SK-N-SH treated with all-trans-retinoic acid at 6 μM for 48 hours (cell line): Measurements from ENCODE around the gene AP4E1.

ENCODE experiments used
- ATAC-seq: fragments of 200-7000 bp; cut with Tn5 transposase; 3 replicates; pipeline ENCODE4 v1.9.1; 2020; ENCODE audit warnings: mild to moderate bottlenecking, moderate library complexity
- ARNTL ChIP-seq: fragments of 450-650 bp; formaldehyde crosslinking; IDR thresholded peaks from 2 replicates; pipeline ENCODE4 v1.5.0; 2020; ENCODE audit warnings: low read depth, mild to moderate bottlenecking, moderate library complexity, borderline replicate concordance
- BACH2 ChIP-seq: fragments of 250-450 bp; sonication (Bioruptor Pico); IDR thresholded peaks from 2 replicates; pipeline ENCODE4 v1.9.0; 2021; ENCODE audit warnings: mild to moderate bottlenecking, borderline replicate concordance
- CSDC2 ChIP-seq: fragments of 250-450 bp; sonication (Bioruptor Pico); IDR thresholded peaks from 2 replicates; pipeline ENCODE4 v1.5.0; 2020; ENCODE audit warnings: mild to moderate bottlenecking, moderate library complexity
- CSRNP3 ChIP-seq: fragments of 250-450 bp; sonication (Bioruptor Pico); IDR thresholded peaks from 2 replicates; pipeline ENCODE4 v1.5.1; 2021; ENCODE audit warnings: mild to moderate bottlenecking, moderate library complexity
- ISL1 ChIP-seq: fragments of 250-450 bp; sonication (Bioruptor Pico); IDR thresholded peaks from 2 replicates; pipeline ENCODE4 v2.1.2; 2022; ENCODE audit warnings: mild to moderate bottlenecking, moderate library complexity
- PATZ1 ChIP-seq: fragments of 250-450 bp; sonication (Bioruptor Pico); IDR thresholded peaks from 2 replicates; pipeline ENCODE4 v1.8.0; 2020; ENCODE audit warnings: mild to moderate bottlenecking, moderate library complexity, borderline replicate concordance
- RARB ChIP-seq: fragments of 250-450 bp; sonication (Bioruptor Pico); IDR thresholded peaks from 2 replicates; pipeline ENCODE4 v1.8.0; 2021; ENCODE audit warnings: mild to moderate bottlenecking, moderate library complexity
- SNAI2 ChIP-seq: fragments of 250-450 bp; sonication (Bioruptor Pico); IDR thresholded peaks from 2 replicates; pipeline ENCODE4 v1.5.0; 2020; ENCODE audit warnings: mild to moderate bottlenecking, moderate library complexity
- TCF4 ChIP-seq: fragments of 250-450 bp; sonication (Bioruptor Pico); IDR thresholded peaks from 2 replicates; pipeline ENCODE4 v1.8.0; 2021; ENCODE audit warnings: mild to moderate bottlenecking, moderate library complexity, borderline replicate concordance
- TSHZ2 ChIP-seq: fragments of 250-450 bp; sonication (Bioruptor Pico); IDR thresholded peaks from 2 replicates; pipeline ENCODE4 v1.5.0; 2020; ENCODE audit warnings: mild to moderate bottlenecking, moderate library complexity
- ZC3H10 ChIP-seq: fragments of 250-450 bp; sonication (Bioruptor Pico); IDR thresholded peaks from 2 replicates; pipeline ENCODE4 v1.5.1; 2021; ENCODE audit warnings: mild to moderate bottlenecking, moderate library complexity
- ZFP3 ChIP-seq: fragments of 250-450 bp; sonication (Bioruptor Pico); IDR thresholded peaks from 2 replicates; pipeline ENCODE4 v1.5.0; 2020; ENCODE audit warnings: mild to moderate bottlenecking, moderate library complexity
- ZNF565 ChIP-seq: fragments of 450-650 bp; formaldehyde crosslinking; conservative IDR thresholded peaks from 2 replicates; pipeline ENCODE4 v1.5.0; 2020; ENCODE audit warnings: low read depth, mild to moderate bottlenecking, moderate library complexity
- ZNF8 ChIP-seq: fragments of 450-650 bp; formaldehyde crosslinking; IDR thresholded peaks from 2 replicates; pipeline ENCODE4 v1.5.0; 2020; ENCODE audit warnings: mild to moderate bottlenecking, moderate library complexity
- TF ChIP-seq, protein P1 (sequence below): fragments of 250-450 bp; sonication (Bioruptor Pico); IDR thresholded peaks from 2 replicates; pipeline ENCODE4 v1.8.0; 2021; ENCODE audit warnings: low read depth, mild to moderate bottlenecking, moderate library complexity, borderline replicate concordance
- TF ChIP-seq, protein P2 (sequence below): fragments of 250-450 bp; sonication (Bioruptor Pico); IDR thresholded peaks from 2 replicates; pipeline ENCODE4 v1.5.1; 2020; ENCODE audit warnings: low read depth, mild to moderate bottlenecking, moderate library complexity

AP4E1 gene

DNA sequence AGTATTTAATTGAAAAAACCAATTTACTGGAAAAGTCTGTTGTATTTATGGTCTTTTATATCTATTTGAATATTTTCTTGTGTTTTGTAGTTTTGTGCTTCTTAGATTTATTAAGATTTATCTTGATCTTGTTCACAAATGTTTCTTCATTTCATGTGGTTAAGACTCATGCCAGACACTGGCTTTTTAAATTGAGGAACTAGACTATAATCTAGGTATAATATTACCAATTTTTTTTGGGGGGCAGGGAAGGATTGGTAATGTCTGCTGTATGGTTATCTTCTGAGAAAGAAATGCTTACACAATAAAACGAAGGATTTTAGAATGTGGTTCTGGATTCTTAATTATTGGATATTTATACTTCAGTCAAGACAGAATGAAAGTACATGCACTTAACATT, 24.9 kb downstream of the AP4E1 start (continued):
- TF ChIP-seq, protein P1, sequence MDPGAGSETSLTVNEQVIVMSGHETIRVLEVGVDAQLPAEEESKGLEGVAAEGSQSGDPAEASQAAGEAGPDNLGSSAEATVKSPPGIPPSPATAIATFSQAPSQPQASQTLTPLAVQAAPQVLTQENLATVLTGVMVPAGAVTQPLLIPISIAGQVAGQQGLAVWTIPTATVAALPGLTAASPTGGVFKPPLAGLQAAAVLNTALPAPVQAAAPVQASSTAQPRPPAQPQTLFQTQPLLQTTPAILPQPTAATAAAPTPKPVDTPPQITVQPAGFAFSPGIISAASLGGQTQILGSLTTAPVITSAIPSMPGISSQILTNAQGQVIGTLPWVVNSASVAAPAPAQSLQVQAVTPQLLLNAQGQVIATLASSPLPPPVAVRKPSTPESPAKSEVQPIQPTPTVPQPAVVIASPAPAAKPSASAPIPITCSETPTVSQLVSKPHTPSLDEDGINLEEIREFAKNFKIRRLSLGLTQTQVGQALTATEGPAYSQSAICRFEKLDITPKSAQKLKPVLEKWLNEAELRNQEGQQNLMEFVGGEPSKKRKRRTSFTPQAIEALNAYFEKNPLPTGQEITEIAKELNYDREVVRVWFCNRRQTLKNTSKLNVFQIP (CRISPR knock-in tag) = no peak
- TF ChIP-seq TSHZ2 (no peak), ZFP3 (CRISPR knock-in tag) (no peak)

DNA sequence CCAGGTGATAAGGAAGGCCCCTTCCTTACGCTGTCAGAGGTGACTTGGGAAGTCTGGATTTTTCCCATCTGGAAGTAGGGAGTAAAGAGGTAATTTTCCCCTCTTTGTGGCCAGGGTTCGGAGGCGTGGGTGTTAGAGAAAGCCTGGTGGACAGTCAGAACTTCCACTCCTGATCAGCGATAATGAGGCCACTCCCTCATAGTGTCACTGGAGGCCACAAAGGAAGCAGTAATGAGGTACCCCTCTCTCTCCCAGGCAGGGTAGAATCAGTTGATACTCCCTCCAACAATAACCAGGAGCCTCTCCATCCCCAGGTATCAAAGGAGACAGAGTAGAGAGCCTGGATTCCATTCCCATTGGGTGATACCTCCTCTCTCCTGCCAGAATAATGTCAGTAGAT, 30.0 kb downstream of the AP4E1 start:
- no peak for TF ChIP-seq ISL1 (CRISPR knock-in tag)
- TF ChIP-seq PATZ1 (CRISPR knock-in tag) = no peak
- no peak for TF ChIP-seq ZNF8
- no peak for TF ChIP-seq ARNTL (CRISPR knock-in tag)
- TF ChIP-seq SNAI2 = no peak
- no peak for TF ChIP-seq CSRNP3 (CRISPR knock-in tag)
- TF ChIP-seq RARB (CRISPR knock-in tag) = no peak
- no peak for TF ChIP-seq TCF4
- TF ChIP-seq ZC3H10 (CRISPR knock-in tag) = no peak
- TF ChIP-seq BACH2 (CRISPR knock-in tag) = no peak
- no peak for TF ChIP-seq ZFP3 (CRISPR knock-in tag)
- no peak for TF ChIP-seq ZNF565
- TF ChIP-seq, protein P1 (CRISPR knock-in tag) = no peak
- no peak for TF ChIP-seq CSDC2 (CRISPR knock-in tag)
- ATAC-seq = no peak

GRCh38 chr15:50939911-50940310, 31.4 kb downstream of the AP4E1 start:
- no peak for ATAC-seq
- TF ChIP-seq, protein P2, sequence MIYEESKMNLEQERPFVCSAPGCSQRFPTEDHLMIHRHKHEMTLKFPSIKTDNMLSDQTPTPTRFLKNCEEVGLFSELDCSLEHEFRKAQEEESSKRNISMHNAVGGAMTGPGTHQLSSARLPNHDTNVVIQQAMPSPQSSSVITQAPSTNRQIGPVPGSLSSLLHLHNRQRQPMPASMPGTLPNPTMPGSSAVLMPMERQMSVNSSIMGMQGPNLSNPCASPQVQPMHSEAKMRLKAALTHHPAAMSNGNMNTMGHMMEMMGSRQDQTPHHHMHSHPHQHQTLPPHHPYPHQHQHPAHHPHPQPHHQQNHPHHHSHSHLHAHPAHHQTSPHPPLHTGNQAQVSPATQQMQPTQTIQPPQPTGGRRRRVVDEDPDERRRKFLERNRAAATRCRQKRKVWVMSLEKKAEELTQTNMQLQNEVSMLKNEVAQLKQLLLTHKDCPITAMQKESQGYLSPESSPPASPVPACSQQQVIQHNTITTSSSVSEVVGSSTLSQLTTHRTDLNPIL (CRISPR knock-in tag) = no peak
- TF ChIP-seq RARB (CRISPR knock-in tag) = no peak
- no peak for TF ChIP-seq PATZ1 (CRISPR knock-in tag)
- TF ChIP-seq BACH2 (CRISPR knock-in tag) = no peak
- TF ChIP-seq ISL1 (CRISPR knock-in tag) = no peak
- no peak for TF ChIP-seq CSDC2 (CRISPR knock-in tag)
- TF ChIP-seq CSRNP3 (CRISPR knock-in tag) = no peak
- TF ChIP-seq, all 23 proteins: peak for 0
